ENCODE measurements around the gene PIM3.

PIM3 gene

DNA sequence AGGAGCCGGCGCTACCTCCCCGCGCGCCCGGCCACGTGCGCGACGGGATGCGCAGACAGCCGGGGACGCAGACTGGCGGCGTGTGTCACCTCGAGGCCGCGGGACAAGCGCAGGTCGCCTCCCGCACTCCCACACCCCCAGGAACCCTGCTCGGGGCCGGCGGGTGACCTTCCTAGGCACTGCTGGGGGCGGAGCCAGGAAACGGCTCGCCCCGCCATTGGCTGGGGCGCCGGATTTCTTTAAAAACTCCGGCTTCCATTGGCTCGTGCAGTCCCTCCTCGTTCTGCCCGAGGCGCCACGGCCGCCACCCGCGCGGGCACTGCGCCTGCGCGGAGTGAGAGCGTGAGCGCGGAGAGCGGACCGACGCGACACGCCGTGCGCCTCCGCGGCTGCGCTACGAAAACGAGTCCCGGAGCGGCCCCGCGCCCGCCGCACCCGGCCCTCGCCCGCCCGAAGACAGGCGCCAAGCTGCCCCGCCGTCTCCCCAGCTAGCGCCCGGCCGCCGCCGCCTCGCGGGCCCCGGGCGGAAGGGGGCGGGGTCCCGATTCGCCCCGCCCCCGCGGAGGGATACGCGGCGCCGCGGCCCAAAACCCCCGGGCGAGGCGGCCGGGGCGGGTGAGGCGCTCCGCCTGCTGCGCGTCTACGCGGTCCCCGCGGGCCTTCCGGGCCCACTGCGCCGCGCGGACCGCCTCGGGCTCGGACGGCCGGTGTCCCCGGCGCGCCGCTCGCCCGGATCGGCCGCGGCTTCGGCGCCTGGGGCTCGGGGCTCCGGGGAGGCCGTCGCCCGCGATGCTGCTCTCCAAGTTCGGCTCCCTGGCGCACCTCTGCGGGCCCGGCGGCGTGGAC is at the start of gene PIM3:
Gene PIM3 (plus strand): TSS at position 614 of the 846 bp plus-strand sequence. CDS start 176 bp downstream, at position 790.
- peak; percentile 65 to 81 for DNase-seq (ENCODE audit: extremely low read depth in 1 of 2, low read depth in 1 of 2)

DNA sequence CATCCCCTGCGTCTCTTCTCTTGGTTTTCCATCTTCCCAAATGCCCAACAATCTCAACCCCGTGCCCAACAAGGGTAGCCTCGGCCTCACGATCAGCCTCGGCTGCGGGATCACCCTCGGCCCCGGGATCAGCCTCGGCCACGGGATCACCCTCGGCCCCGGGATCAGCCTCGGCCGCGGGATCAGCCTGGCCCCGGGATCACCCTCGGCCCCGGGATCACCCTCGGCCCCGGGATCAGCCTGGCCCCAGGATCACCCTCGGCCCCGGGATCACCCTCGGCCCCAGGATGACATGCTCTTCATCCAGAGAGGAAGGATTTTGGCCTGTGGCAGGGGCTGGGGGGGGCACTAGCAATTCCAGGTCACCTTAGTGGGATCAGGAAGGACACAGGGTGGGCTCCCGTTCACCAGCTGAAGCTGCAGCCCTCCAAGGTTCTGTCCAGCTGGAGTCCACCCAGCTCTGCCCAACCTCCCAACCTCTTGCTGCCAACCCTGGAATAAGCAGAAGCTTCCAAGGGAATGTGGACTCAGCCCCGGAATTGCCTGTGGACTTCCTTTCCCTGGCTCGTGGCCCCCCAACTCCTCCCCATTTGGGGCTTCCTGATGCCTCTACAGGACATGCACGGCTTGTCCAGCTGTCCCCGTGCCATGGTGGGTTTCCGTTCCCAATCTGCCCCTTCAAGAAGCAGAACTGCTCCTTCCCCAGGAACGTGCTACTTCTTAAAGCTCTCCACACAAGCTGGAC is 48.5 kb upstream of the PIM3 start:
- DNase-seq (ENCODE audit: extremely low read depth in 1 of 2, low read depth in 1 of 2), result no peak

DNA sequence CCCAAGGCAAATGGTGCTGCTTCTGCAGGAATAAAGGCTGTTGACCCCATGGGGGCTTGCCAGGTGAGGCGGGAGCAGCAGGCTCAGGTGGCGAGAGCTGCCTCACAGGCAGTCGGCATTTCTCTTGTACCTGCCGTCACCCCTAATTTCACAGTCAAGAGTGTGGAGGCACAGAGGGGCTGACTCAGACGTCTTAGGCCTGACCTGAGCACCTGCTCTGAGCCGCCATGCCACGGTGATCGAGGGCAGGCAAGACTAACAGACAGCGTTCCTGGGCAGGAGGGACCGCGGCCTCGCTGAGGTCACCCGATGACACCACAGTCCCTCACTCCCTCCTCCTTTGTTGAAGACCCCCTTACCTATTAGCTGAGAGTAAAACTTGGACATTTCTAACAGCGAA is 47.5 kb upstream of the PIM3 start:
- DNase-seq (ENCODE audit: extremely low read depth in 1 of 2, low read depth in 1 of 2), result no peak

DNA sequence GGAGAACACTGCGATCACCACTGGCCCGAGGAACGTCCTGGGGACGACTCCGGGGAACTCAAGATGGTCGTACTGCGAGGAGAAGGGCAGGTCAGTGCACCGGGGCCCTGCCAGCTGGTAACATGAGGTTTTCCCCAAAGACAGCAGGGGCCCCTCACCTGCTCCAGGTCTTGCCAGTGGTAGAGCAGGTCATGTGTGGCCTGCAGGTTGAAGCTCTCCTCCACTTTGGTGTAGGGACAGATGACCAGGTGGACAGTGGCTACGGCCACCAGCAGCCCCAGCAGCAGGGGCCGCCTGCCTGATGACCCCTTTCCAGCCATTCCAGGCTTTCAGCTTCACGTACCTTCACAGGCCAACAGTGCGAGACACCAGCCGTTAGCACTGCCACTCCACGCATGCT is 47.1 kb upstream of the PIM3 start:
- DNase-seq (ENCODE audit: extremely low read depth in 1 of 2, low read depth in 1 of 2), result no peak

DNA sequence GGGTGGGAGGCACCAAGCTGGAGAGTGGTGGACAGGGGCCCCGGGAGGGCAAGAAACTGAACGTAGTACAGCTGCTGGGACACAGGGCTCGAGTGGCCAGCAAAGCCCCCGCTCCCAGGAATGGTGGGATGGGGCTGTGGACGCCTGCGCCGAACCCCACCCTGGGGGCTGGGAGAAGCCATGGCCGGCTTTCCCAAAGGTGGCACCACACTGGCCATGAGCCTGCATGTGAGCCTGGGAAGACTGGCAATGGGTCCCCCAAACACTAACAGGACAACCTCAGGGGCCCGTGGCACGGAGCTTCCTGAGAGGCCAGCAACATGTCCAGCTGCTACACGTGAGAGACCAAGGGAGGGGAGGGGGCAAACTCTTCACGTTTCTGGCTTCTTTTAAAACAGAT is 46.3 kb upstream of the PIM3 start:
- no peak for DNase-seq (ENCODE audit: extremely low read depth in 1 of 2, low read depth in 1 of 2)

DNA sequence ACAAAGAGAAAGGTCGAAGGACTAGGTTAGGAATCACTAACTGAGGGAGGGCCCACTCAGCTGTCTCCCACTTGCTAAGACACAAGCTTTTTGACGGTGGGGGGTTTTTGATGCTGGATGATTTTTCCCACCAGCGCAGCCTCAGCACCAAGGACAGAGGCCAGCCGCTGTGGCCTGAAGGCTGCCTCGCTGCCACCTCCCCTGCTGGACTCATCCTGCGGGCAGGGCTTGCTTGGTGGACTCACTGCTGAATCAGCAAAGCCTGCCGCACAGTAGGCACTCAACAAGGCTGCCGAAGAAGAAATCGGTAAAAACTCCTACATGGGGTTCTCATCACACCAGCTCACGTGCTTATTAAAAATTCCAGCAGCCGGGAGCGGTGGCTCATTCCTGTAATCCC is 45.0 kb upstream of the PIM3 start:
- DNase-seq (ENCODE audit: extremely low read depth in 1 of 2, low read depth in 1 of 2), result no peak

DNA sequence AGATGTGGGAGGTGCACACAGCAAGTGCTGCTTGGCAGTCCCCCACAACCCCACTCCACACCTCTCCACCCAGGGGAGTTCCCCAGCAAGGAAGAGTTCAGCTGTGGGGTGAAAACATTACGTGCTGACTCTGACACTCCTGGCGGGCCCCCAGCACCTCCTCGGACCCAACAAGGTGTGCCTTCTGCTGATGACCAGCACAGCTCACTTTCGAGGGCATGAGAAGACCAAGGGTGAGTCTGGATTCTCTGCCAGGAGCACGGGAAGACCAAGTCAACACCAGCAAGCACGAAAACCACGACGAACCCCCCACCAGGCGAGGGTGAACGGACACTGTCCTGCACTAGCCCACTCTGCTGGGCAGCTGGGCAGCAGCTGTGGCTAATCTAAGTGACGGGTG is 43.7 kb upstream of the PIM3 start:
- no peak for DNase-seq (ENCODE audit: extremely low read depth in 1 of 2, low read depth in 1 of 2)

DNA sequence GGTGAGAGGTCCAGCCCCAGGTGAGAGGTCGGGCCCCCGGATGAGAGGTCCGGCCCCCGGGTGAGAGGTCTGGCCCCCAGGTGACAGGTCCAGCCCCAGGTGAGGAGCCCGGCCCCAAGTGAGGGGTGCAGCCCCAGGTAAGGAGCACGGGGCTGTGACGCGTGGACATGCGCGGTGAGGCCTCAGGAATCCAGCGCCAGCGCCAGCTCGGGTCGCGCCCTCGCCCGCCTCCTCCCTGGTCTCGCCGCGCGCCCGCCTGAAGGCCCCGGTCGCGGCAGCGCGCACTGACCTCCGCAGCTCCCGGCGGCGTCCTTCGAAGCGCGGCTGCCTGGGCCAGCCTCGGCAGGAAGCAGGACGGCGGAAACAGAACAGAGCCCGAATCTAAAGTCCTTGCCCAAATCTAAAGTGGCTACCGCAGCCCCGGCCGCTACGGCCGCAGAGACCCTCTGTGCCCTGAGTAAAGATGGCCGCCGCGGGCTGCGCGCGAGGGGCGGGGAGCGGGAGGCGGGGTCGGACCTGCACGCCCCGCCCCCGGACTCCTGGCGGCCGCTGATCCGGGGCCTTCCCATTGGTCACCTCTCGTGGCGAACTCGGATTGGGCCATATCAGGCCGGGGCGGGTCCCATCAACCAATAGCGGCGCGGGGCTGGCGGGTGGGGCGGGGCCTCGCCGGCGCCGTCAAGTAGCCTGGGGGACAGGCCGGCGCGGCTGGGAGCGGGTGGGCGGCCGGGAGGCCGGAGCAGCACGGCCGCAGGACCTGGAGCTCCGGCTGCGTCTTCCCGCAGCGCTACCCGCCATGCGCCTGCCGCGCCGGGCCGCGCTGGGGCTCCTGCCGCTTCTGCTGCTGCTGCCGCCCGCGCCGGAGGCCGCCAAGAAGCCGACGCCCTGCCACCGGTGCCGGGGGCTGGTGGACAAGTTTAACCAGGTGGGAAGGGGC is 42.3 kb upstream of the PIM3 start, which contains the start of the genes ALG12 and CRELD2:
Gene ALG12 (minus strand): TSS at position 465 of the 937 bp plus-strand sequence. CDS start 4,673 bp downstream, outside the sequence.
Gene CRELD2 (plus strand): TSS at position 661 of the 937 bp plus-strand sequence. CDS start 136 bp downstream, at position 797.
- peak; percentile 91 to 96 for DNase-seq (ENCODE audit: extremely low read depth in 1 of 2, low read depth in 1 of 2)

DNA sequence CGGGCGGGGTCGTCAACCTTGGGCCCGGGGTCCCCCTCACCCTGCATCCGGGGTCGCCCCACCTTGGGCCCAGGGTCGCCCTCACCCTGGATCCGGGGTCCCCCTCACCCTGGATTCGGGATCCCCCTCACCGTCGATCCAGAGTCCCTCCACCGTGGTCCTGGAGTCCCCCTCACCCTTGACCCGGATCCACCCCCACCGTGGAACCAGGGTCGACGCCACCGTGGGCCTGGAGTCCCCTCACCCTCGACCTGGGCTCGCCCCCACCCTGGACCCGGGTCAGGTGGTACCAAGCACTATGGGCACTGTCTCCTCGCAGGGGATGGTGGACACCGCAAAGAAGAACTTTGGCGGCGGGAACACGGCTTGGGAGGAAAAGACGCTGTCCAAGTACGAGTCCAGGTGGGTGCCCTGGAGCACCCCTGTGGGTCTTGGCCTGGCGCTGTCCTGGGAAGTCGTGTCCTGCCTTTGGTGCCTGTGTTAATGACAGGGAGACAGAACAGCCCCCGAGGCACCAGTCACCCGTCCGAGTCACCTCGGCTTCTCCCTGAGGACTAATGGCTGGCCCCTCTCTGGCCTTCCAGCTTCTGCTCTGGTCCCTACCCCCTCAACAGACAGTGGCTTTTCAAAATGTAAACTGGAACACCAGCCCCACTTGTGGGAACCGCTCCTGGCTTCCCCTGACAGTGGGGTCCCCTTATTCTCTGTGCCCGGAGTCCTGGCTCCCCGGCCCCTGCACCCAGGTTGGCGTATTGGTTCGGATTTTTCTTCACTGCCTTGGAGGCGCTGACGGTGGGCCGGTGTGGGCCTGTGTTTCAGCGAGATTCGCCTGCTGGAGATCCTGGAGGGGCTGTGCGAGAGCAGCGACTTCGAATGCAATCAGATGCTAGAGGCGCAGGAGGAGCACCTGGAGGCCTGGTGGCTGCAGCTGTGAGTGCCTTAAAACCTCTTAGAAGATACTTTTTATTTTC is 41.4 kb upstream of the PIM3 start:
- no peak for DNase-seq (ENCODE audit: extremely low read depth in 1 of 2, low read depth in 1 of 2)

DNA sequence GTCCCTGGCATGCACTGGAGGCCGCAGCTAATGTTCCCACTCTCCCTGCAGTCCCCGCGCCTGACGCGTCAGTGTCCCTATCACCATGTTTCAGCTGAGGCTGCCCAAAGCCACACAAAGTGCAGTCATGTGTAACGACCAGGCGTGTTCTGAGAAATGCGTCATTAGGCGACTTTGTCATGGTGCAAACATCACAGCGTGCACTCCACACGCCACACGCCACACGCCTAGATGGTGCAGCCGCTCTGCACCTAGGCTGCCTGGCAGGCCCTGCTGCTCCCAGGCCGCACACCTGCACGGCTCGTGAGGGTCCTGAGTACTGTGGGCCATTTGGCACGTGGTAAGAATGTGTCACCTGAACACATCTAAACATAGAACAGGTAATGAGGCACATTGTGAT is 39.7 kb upstream of the PIM3 start:
- DNase-seq (ENCODE audit: extremely low read depth in 1 of 2, low read depth in 1 of 2), result no peak

DNA sequence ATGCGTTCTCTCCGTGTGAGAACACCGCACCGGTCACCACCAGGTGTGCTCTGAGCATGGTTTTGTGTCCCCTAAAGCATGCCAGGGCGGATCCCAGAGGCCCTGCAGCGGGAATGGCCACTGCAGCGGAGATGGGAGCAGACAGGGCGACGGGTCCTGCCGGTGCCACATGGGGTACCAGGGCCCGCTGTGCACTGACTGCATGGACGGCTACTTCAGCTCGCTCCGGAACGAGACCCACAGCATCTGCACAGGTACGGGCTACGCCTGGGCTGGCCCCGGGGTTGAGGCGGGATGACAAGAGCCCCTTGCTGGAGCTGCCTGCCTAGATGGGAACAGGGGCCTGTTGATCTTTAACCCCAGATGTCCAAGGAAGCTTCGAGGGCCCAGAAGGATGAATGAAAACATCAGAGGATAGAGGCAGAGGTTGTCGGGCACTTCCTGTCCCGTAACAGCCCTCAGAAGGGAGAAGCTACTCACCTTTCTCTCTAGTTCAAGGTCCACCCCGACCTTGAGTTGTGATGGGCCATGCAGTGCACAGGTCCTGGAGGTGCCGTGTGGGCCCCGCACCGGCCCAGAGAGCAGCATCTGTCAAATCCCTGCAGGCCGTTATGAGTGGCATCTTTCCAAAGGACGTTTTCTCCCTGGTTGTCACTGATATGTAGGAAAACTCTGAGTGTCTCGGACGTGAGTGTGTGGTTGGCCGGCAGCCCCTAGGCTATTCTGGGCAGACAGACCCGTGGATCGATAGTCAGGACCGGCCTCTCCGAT is 38.9 kb upstream of the PIM3 start:
- DNase-seq (ENCODE audit: extremely low read depth in 1 of 2, low read depth in 1 of 2), result no peak

DNA sequence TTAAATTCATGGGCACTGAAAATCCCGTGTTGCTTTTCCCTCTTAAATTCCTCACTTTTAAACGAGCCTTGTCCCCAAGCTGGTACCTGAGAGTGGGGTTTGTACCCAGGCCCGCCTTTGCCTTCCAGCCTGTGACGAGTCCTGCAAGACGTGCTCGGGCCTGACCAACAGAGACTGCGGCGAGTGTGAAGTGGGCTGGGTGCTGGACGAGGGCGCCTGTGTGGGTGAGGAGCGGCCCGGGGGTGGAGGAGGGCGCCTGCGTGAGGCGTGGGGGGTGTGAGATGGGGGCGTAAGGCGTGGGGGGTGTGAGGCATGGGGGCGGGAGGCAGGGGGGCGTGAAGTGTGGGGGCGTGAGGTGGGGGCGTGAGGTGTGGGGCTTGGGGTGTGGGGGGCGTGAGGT is 38.1 kb upstream of the PIM3 start:
- no peak for DNase-seq (ENCODE audit: extremely low read depth in 1 of 2, low read depth in 1 of 2)

DNA sequence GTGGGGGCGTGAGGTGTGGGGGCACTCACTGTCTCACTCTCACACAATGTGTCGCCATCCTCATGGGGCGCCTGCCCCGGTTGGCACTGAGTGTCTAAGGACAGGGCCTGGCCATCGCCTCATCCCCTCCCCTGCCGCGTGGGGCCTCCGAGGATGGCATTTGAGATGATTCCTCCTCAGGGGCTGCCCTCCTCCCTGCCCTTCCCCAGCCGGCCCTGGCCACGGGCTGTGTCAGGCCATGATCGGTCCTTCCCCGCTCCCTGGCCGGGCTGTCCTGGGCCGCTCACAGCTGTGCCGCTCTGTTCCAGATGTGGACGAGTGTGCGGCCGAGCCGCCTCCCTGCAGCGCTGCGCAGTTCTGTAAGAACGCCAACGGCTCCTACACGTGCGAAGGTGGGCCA is 37.6 kb upstream of the PIM3 start:
- no peak for DNase-seq (ENCODE audit: extremely low read depth in 1 of 2, low read depth in 1 of 2)

DNA sequence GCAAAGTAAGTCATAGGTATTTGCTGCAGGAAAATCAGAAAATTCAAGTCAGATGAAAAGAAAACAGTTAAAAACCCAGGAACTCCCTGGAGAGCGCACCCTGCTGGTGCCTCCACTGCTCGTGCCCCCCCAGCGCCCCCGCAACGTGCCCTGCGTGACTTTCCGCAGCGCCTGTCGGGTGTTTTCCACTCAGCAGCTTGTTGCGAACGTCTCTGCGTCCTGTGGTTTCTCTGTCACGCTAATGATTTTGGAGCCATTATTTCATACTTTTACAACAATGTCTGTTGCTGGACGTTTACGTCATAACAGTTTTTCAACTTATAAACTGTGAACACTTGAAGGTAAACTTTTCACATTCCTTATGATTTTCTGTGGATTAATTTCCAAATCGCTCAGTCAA is 37.1 kb upstream of the PIM3 start:
- DNase-seq (ENCODE audit: extremely low read depth in 1 of 2, low read depth in 1 of 2), result no peak

DNA sequence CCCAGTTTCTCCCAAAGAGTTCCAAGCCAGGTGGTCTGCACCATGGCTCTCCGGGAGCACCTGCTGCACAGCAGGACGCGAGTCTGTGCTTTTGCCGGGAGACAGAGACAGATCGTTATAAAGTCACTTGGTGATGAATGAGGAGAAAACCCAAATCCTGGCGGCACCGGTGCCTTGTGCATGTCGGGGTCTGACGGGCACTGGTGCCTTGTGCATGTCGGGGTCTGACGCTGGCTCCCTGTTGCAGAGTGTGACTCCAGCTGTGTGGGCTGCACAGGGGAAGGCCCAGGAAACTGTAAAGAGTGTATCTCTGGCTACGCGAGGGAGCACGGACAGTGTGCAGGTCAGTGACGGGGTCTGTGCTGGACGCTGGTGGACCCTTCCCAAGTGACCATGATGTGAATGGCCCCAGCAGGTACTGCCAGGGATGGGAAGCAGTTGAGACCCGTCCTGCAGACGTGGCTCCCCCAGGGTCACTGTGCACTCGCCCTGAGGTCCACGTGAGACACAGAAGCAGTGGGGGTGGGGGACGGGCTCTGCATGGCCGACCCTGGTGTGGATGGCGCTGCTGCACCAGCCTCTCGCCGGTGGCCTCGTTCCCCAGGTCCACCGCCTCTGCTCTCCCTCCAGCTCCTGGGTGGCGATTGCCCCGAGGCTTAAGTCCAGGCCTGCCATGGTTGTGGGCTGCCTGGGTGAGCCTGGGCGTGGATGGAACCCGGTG is 36.3 kb upstream of the PIM3 start:
- DNase-seq (ENCODE audit: extremely low read depth in 1 of 2, low read depth in 1 of 2), result no peak

DNA sequence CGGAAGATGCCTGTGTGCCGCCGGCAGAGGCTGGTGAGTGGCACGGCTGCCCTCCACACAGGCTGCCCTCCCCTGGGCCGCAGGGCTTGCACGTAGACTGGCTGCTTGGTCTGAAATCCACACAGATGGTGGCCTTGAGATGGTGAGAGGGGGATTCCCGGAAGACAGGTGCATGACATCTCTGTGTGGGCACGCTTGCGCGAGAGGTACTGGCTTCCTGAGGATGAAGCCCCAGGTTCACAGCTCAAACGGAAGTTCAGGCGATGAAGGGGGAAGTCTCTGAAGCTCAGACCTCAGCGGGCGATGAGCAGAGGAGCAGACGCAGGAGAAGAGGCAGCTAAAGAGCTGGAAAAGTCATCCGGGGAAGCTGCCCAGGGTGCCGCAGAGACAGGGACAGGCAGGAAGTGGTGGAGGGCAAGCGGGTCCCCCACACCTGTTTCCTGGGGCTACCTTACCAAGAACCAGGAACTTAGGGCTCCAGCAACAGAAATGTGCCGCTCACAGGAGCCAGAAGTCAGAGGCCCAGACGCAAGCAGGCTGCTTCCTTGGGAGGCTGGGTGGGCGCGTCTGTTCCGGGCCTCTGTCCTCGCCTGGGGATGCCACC is 34.9 kb upstream of the PIM3 start:
- peak; percentile 55 to 58 for DNase-seq (ENCODE audit: extremely low read depth in 1 of 2, low read depth in 1 of 2)

DNA sequence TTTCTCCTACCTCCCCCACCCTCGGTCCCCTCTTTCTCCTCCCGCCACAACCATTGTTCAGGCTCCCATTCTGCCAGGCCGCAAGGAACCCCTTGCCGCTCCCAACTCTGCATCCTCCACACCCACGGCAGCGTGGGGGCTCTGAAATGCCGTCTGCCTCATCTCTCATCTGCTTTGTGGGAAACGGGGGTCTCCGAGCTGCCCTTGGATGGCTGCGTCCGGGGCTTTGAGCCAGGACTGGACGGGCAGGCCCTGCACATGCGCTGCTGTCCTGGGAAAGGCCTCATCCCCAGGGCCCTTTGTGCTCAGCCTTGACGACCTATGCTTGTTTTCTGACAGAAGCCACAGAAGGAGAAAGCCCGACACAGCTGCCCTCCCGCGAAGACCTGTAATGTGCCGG is 33.7 kb upstream of the PIM3 start:
- no peak for DNase-seq (ENCODE audit: extremely low read depth in 1 of 2, low read depth in 1 of 2)
